NOMO-1 treated with DMSO at 0.1 percent for 48 hours (cell line): ENCODE measurements around the gene GUCY1A1.
"Not testable (repeated sequence)": the region's sequence is repeated elsewhere in the genome, so short reads cannot be mapped to it uniquely, and the experiment has no call there.

Experiments used
- DNase-seq: peaks from one replicate; lab custom pipeline; 2025; ENCODE audit not compliant: unreplicated experiment; lab: John Stamatoyannopoulos, UW

The GUCY1A1 gene, protein sequence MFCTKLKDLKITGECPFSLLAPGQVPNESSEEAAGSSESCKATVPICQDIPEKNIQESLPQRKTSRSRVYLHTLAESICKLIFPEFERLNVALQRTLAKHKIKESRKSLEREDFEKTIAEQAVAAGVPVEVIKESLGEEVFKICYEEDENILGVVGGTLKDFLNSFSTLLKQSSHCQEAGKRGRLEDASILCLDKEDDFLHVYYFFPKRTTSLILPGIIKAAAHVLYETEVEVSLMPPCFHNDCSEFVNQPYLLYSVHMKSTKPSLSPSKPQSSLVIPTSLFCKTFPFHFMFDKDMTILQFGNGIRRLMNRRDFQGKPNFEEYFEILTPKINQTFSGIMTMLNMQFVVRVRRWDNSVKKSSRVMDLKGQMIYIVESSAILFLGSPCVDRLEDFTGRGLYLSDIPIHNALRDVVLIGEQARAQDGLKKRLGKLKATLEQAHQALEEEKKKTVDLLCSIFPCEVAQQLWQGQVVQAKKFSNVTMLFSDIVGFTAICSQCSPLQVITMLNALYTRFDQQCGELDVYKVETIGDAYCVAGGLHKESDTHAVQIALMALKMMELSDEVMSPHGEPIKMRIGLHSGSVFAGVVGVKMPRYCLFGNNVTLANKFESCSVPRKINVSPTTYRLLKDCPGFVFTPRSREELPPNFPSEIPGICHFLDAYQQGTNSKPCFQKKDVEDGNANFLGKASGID

GRCh38 chr4:155666344-155667221 lies at the start of gene GUCY1A1:
Gene GUCY1A1, plus strand, starts transcription at chr4:155666848. Its CDS starts 30,020 bp downstream, at chr4:155696868.
- no peak for DNase-seq

- no peak for DNase-seq
Observed at GRCh38 chr4:155617296-155617695, 49.4 kb upstream of the GUCY1A1 start.

- DNase-seq: no peak
Observed at GRCh38 chr4:155618183-155618838, 48.3 kb upstream of the GUCY1A1 start.

- no peak for DNase-seq
Observed at GRCh38 chr4:155620637-155621036, 46.0 kb upstream of the GUCY1A1 start.

- DNase-seq: no peak
Observed at GRCh38 chr4:155624478-155624877, 42.2 kb upstream of the GUCY1A1 start.

- no peak for DNase-seq
Observed at GRCh38 chr4:155626561-155626960, 40.1 kb upstream of the GUCY1A1 start.

DNA sequence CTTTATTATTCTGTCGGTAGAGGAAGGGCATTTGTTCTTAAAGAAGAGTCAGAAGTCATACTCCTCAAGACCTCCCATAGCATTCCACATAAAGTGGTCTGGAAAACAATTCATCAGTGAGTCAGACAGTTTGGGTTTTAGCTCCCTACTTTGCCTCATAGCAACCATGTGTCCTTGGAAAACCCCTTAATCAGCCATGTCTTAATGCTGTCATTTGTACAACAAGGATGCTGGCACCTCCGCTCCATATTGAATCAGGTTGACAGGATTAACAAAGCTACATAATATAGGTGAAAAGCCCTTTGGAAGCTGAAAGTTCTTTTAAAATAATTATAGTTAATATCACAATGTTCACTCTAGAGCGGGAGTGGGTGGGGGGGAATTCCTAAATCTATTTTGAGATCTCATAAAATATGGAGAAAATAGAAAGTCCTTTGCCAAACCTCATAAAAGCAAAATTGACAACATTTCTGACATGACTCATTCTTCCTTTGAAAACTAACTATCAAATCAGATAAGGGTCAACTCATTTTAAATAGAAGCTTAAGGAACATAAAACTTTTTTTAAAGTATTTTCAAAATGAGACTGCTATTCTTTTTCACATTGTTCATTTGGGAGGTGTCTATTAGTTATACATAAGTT lies 37.3 kb upstream of the GUCY1A1 start:
- no peak for DNase-seq

GRCh38 chr4:155629956-155630355 lies 36.7 kb upstream of the GUCY1A1 start:
- no peak for DNase-seq

DNA sequence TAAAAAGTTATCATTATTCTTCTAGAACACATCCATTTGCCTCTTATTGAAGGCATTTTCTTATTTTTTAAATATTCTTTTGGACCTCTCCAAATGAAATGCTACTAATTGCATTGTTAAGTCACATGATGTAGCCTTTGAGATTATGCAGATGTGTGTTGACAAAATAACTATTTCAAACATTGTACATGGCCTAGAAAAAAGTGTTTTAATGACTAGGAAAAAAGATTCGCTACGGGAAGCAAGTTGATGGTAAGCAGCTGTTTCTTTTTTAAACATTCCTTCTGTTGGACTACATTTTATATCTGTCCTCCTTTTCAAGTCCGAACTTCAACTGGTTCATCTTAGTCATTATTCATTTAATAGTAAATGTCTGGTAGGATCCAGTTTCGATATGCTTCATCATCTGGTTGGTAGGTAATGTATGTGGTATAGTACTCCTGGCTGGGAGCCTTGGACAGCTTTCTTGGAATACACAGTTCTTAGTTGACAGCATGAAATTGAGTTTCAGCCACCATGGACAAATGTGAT lies 34.3 kb upstream of the GUCY1A1 start:
- no peak for DNase-seq

- DNase-seq: no peak
Observed at GRCh38 chr4:155638195-155638965, 28.3 kb upstream of the GUCY1A1 start.

GRCh38 chr4:155639704-155640523 lies 26.7 kb upstream of the GUCY1A1 start:
- DNase-seq: no peak

DNA sequence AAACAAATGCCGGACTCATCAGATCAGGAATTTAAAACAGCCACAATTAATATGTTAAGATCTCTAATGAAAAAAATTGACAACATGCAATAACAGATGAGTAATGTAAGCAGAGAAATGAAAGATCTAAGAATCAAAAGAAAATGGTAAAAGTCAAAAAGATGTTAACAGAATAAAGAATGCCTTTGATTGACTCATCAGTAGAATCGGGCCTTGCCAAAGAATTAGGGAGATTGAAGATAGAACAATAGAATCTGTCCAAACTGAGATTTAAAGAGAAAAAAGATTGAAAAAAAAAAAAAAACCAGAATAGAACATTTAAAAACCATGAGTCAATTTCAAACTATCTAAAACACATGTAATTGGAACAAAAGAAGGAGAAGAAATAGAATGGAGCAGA lies 25.9 kb upstream of the GUCY1A1 start:
- no peak for DNase-seq

DNA sequence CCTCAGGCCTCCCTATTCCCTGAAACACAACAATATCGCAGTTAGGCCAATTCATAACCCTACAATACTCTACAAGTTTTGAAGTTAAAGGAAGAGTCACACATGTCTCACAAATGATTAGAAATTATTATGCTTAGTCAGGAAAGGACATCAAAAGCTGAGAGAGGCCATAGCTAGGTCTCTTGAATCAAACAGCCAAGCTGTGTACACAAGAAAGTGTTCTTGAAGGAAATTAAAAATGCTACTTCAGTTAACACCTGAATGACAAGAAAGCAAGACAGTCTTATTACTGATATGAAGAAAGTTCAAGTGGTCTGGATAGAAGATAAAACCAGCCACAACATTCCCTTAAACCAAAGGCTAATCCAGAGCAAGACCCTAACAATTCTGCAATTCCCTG lies 23.6 kb upstream of the GUCY1A1 start:
- DNase-seq: no peak

DNA sequence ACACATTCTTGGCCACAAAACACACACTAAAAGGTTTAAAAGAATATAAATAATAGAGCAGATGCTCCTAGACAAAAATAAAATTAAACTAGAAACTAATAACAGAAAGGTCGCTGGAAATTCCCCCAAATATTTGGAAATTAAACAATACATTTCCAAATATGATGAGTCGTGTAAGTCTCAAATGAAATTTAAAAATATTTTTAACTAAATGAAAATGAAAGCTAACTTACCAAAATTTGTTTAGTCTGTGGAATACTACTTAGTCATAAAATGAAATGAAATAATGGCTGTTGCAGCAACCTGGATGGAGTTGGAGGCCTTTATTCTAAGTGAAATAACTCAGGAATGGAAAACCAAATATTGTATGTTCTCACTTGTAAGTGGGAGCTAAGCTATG lies 20.6 kb upstream of the GUCY1A1 start:
- no peak for DNase-seq

DNA sequence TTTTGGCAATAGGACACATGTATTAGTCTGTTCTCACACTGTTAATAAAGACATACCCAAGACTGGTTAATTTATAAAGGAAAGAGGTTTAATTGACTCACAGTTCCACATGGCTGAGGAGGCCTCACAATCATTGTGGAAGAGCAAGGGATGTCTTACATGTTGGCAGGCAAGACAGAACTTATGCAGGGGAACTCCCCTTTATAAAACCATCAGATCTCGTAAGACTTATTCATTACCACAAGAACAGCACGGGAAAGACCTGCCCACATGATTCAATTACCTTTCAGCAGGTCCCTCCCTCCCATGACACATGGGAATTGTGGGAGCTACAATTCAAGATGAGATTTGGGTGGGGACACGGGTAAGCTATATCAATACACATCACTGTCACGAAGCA lies 15.9 kb upstream of the GUCY1A1 start:
- not testable (repeated sequence) for DNase-seq

DNA sequence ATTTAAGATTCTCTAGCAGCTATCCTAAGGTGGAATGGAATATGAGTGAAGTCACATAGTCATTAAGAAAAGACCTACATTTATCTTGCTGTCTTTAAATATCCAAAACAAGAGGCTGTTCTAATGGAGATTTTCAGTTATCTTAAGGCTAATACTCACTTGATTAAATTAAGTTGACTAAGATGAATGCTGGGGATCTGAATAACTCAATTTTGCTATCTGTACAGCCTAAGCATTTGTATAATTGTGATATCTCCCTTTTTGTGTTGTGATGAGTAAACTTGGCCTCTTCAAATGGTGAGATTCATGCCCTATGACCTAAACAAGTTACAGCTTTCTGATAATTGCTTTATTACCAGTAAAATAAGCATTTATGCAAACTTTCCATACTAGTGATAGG lies 13.6 kb upstream of the GUCY1A1 start:
- no peak for DNase-seq

GRCh38 chr4:155656025-155656424 lies 10.6 kb upstream of the GUCY1A1 start:
- no peak for DNase-seq

DNA sequence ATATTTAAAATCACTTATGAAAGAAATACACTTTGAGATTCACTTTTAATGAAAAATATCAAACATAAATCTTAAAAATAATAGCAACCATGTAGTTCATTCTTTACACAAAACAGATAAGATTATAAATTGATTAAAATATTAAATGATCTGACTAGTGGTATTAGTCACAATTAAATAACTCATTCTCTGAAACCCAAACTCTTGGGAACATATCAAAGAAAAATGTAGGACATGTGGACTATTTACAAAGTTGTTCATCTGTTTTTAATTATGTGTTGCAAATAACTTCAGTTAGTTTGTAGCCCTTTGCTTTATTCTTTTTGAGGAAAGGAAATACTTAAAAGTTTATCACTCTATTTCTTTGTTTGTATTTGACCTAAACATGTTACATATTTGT lies 9.5 kb upstream of the GUCY1A1 start:
- no peak for DNase-seq
